ENCODE data around the gene TBC1D1.

- TF ChIP-seq CTCF (conservative IDR thresholded peaks at IDR 0.05; ENCODE audit: low read depth, low read length): no peak
- no peak for TF ChIP-seq EZH2 (IDR thresholded peaks at IDR 0.05; ENCODE audit: borderline replicate concordance, low read depth, low read length, poor library complexity, severe bottlenecking)
Measured at GRCh38 chr4:37918653-37919052, 27.8 kb downstream of the TBC1D1 start.
